Head of caudate nucleus (tissue), 42 donors: ENCODE measurements around the gene BAIAP2L1.
A peak's percentile ranks its signal among the peaks of the same experiment; 100 is the strongest.

Source experiments
- DNase-seq, 42 donors: peaks; one replicate each; pipeline versions ENCODE4 v3.0.0 to v3.0.0-alpha.2; 2020 to 2021; ENCODE audit warnings: mixed read lengths in 7 of 42
- intact Hi-C: fragments of 100-400 bp; cut with DNase I; formaldehyde crosslinking; loops from one replicate; pipeline ENCODE4 v1.15.0; 2022

The BAIAP2L1 gene

DNA sequence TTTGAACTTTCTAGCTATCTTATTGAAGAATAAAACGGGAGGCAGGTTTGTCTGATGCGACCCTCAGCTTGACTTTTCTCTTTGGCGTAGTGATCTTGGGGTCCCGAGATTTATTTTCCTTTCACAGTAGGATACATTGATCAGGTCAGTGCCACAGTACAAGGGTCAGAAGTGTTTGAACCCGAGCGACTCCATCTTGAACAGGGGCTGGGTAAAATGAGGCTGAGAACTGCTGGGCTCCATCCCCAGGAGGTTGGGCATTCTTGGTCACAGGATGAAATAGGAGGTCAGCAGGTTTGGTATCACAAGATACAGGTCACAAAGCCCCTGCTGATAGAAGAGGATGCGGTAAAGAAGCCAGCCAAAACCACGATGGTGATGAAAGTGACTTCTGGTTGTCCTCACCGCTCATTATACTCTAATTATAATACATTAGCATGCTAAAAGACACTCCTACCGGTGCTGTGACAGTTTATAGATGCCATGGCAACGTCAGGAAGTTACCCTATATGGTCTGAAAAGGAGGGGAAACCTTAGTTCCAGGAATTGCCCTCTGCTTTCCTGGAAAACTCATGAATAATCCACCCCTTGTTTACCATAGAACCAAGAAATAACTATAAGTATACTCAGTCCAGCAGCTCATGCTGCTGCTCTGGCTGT lies 145.8 kb downstream of the BAIAP2L1 start:
- DNase-seq, result no peak
- intact Hi-C loops, result no loop called here

GRCh38 chr7:98254516-98254915 lies 146.4 kb downstream of the BAIAP2L1 start:
- DNase-seq, result no peak
- intact Hi-C loops, result no loop called here

DNA sequence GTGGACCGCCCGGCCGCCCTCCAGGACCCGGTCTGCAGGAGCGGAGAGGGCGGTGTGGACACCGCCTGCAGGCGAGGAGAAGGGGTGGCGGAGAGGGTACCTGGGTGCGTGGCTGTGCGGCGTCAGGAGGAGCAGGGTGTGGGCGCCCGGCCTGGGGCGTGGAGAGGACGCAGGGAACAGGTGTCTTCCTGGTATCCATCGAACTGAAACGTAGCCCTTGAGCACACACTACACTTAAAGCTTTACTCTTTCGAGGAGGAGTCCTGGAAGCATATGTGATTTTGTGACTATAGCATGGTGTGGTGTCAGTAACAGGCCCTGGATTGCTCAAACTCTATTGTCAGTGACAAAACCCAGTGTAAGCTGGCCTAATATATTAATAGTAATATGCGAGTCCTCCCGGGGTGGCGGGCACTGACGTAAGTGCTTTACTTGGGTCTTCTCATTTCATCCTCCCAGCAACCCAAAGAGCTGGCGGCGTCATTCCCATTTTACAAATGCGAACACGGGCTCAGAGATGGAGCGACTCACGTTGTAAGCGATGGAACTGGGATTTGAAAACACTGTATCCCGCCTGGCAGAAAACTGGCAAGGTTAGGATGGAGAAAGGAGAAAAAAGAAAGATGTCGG lies 148.3 kb downstream of the BAIAP2L1 start:
- intact Hi-C loops, result no loop called here
- peak in 6 of 42 donors; percentile 13 to 41 (median 19) for DNase-seq

GRCh38 chr7:98251601-98252424 lies 149.1 kb downstream of the BAIAP2L1 start, which contains the start of gene TECPR1:
Gene TECPR1 (minus strand): TSS chr7:98252232. CDS start chr7:98246146, 6,086 bp downstream.
- peak; percentile 87 to 99 (median 97) for DNase-seq
- intact Hi-C loops, result no loop called here

- intact Hi-C loops, result no loop called here
- DNase-seq, result peak in 9 of 42 donors; percentile 6 to 43 (median 13)
Measured at GRCh38 chr7:98251231-98251600, 149.7 kb downstream of the BAIAP2L1 start.

GRCh38 chr7:98250789-98251188 lies 150.1 kb downstream of the BAIAP2L1 start:
- intact Hi-C loops, result no loop called here
- no peak for DNase-seq

GRCh38 chr7:98249106-98249505 lies 151.8 kb downstream of the BAIAP2L1 start:
- intact Hi-C loops, result no loop called here
- no peak for DNase-seq

DNA sequence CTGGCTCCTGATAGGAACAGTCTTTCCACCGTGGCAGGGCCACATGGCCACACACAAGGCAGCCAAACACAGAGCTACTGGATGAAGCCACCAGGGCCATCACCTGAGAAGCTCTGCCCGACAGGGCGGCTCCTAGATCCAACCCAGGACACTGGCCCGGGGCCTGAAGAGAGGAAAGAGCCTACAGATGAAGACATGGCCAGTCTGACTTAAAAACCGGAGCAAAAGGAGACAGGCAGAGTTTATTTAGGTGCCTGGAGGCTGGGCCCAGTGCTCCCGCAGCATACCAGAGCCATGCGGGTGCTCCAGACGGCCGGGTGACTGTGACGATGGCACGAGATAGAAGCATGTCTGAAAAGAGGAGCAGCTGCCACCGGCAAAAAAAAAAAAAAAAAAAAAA lies 152.7 kb downstream of the BAIAP2L1 start:
- intact Hi-C loops, result no loop called here
- no peak for DNase-seq

- no peak for DNase-seq
- intact Hi-C loops, result no loop called here
Measured at GRCh38 chr7:98244871-98245270, 156.0 kb downstream of the BAIAP2L1 start.

GRCh38 chr7:98242934-98243333 lies 158.0 kb downstream of the BAIAP2L1 start:
- DNase-seq, result no peak
- intact Hi-C loops, result no loop called here

DNA sequence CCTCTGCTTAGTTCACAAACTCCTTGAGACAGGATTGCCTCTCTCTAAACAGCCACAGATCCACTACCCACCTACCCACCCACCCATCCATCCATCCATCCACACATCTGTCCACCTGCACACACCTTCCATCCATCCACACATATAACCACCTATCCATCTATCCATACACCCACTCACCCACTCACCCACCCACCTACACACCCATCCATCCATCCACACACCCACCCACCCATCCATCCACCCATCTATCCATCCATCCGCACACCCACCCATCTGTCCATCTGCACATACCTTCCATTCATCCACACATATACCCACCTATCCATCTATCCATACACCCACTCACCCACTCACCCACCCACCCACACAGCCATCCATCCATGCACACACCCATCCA lies 158.5 kb downstream of the BAIAP2L1 start:
- no peak for DNase-seq
- intact Hi-C loops, result no loop called here

GRCh38 chr7:98241674-98242241 lies 159.1 kb downstream of the BAIAP2L1 start:
- intact Hi-C loops, result no loop called here
- DNase-seq, result no peak
